Peyer's patch (tissue), 4 donors: ENCODE data around the gene DOCK1. TPM values are rescaled to one million over a fixed set of nuclear protein-coding genes. Genes with fewer than 3 reads are reported as not detected.

Experiments used
- DNase-seq, 3 donors: peaks; one replicate each; pipeline ENCODE4 v3.0.0-alpha.2; 2017 to 2019
- H3K27ac ChIP-seq, 4 donors: fragments of 200-600 bp; sonication (generic); one replicate each; pipeline ENCODE4 v1.5.1; 2016 to 2019
- H3K27me3 ChIP-seq, 2 donors: fragments of 200-600 bp; sonication (generic); one replicate each; pipeline ENCODE4 v1.5.1; 2019
- H3K36me3 ChIP-seq, 3 donors: fragments of 200-600 bp; sonication (generic); one replicate each; pipeline ENCODE4 v1.5.1; 2016 to 2019
- H3K4me1 ChIP-seq, 4 donors: fragments of 200-600 bp; sonication (generic); one replicate each; pipeline ENCODE4 v1.5.1; 2016 to 2019
- H3K4me3 ChIP-seq, 4 donors: fragments of 200-600 bp; sonication (generic); 1 replicate in 3 of 4; 2 replicates in 1 of 4; pipeline ENCODE4 v1.5.1; 2016 to 2019; ENCODE audit warnings: mild to moderate bottlenecking in 1 of 4
- H3K9me3 ChIP-seq, 4 donors: fragments of 200-600 bp; sonication (generic); one replicate each; pipeline ENCODE4 v1.5.1; 2016 to 2019; ENCODE audit warnings: mild to moderate bottlenecking in 1 of 4
- POLR2A ChIP-seq, 2 donors: fragments of 450-650 bp; IDR thresholded peaks; one replicate each; pipeline ENCODE4 v1.5.1; 2017; ENCODE audit warnings: antibody characterized with exemption in 2 of 2, mild to moderate bottlenecking in 2 of 2, moderate library complexity in 2 of 2
- total RNA-seq, 4 donors: library from RNA; depleted of rRNA; stranded (reverse); fragments of >200 nt; gene quantifications; one replicate each; pipeline ENCODE4 v1.1.0, GENCODE V29; 2016
- TF ChIP-seq, protein P1 (sequence below), 6 experiments: fragments of 450-650 bp in 4 of 6; fragments of 200-600 bp in 2 of 6; sonication (generic) in 1 of 6; IDR thresholded peaks; one replicate each; pipeline ENCODE4 v1.5.1; 2017 to 2019; ENCODE audit warnings: antibody characterized with exemption in 6 of 6, mild to moderate bottlenecking in 3 of 6, moderate library complexity in 1 of 6

DOCK1 gene
- total RNA-seq, 4 donors from 2014 or later: 42.0 to 117 (median 92.2) TPM

GRCh38 chr10:127034790-127035189 lies 129.6 kb downstream of the DOCK1 start:
- no peaks in the 10 kb centered on the region for H3K27me3 ChIP-seq
- no peak for TF ChIP-seq POLR2A (IDR thresholded peaks at IDR 0.05)
- TF ChIP-seq, protein P1, sequence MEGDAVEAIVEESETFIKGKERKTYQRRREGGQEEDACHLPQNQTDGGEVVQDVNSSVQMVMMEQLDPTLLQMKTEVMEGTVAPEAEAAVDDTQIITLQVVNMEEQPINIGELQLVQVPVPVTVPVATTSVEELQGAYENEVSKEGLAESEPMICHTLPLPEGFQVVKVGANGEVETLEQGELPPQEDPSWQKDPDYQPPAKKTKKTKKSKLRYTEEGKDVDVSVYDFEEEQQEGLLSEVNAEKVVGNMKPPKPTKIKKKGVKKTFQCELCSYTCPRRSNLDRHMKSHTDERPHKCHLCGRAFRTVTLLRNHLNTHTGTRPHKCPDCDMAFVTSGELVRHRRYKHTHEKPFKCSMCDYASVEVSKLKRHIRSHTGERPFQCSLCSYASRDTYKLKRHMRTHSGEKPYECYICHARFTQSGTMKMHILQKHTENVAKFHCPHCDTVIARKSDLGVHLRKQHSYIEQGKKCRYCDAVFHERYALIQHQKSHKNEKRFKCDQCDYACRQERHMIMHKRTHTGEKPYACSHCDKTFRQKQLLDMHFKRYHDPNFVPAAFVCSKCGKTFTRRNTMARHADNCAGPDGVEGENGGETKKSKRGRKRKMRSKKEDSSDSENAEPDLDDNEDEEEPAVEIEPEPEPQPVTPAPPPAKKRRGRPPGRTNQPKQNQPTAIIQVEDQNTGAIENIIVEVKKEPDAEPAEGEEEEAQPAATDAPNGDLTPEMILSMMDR (IDR thresholded peaks at IDR 0.05): no peak
- no peak overlapping the region for H3K27ac ChIP-seq
- no peaks in the 10 kb centered on the region for H3K9me3 ChIP-seq
- H3K4me1 ChIP-seq: no peaks in the 10 kb centered on the region
- H3K36me3 ChIP-seq: peaks cover 0 to 74% (median 0%) of the 10 kb centered on the region in 3 donors
- H3K4me3 ChIP-seq: no peak overlapping the region
- DNase-seq: no peak

DNA sequence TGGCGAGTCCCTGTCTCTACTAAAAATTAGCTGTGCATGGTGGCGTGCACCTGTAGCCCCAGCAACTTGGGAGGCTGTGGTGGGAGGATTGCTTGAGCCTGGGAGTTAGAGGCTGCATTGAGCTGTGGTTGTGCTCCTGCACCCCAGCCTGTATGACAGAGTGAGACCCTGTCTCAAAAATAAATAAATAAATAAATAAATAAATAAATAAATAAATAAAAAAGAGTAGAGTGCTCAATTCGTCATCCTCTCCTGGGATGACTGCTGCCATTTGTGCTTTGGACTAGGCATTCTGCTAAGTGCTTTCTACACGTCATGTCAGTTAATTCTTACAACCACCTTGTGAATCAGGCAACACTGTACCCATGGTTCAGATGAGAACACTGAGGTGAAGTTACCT lies 130.6 kb downstream of the DOCK1 start:
- DNase-seq: no peak
- no peaks in the 10 kb centered on the region for H3K27me3 ChIP-seq
- H3K36me3 ChIP-seq: peaks cover 0 to 83% (median 0%) of the 10 kb centered on the region in 3 donors
- H3K27ac ChIP-seq: no peak overlapping the region
- H3K4me3 ChIP-seq: no peak overlapping the region
- H3K4me1 ChIP-seq: no peaks in the 10 kb centered on the region
- TF ChIP-seq, protein P1 (IDR thresholded peaks at IDR 0.05): no peak
- no peaks in the 10 kb centered on the region for H3K9me3 ChIP-seq

DNA sequence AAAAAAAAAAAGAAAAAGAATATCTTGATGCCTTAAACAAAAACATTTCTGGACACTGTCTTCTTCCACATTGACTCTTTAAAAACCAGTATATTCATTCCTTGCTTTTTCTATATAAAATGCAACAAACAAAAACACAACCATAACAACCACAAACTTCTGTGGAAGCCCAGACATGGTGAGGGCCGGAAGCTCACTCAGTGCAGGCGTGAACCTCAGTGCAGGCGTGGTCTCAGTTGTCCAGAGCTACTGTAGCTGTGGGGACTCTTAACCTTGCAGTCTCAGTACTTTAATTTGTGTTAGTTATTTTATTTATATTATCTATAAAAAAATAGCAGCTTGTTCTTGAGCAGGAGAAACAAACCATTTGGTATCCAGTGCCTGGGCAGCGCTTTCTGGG lies 131.8 kb downstream of the DOCK1 start:
- no peak overlapping the region for H3K4me3 ChIP-seq
- no peak for DNase-seq
- H3K4me1 ChIP-seq: no peaks in the 10 kb centered on the region
- H3K27ac ChIP-seq: no peak overlapping the region
- no peak for TF ChIP-seq POLR2A (IDR thresholded peaks at IDR 0.05)
- TF ChIP-seq, protein P1 (IDR thresholded peaks at IDR 0.05): no peak
- peaks cover 0 to 80% (median 0%) of the 10 kb centered on the region in 3 donors for H3K36me3 ChIP-seq
- no peaks in the 10 kb centered on the region for H3K27me3 ChIP-seq
- no peaks in the 10 kb centered on the region for H3K9me3 ChIP-seq

- DNase-seq: no peak
- Histone ChIP-seq H3K27ac (no peak overlapping the region), H3K27me3 (no peaks in the 10 kb centered on the region), H3K36me3 (peaks cover 0 to 65% (median 0%) of the 10 kb centered on the region in 3 donors), H3K4me1 (no peaks in the 10 kb centered on the region), H3K4me3 (no peak overlapping the region), H3K9me3 (no peaks in the 10 kb centered on the region)
- no peak for TF ChIP-seq POLR2A (IDR thresholded peaks at IDR 0.05)
- TF ChIP-seq, protein P1 (IDR thresholded peaks at IDR 0.05): no peak
Measured at GRCh38 chr10:127039435-127039834, 134.2 kb downstream of the DOCK1 start.

DNA sequence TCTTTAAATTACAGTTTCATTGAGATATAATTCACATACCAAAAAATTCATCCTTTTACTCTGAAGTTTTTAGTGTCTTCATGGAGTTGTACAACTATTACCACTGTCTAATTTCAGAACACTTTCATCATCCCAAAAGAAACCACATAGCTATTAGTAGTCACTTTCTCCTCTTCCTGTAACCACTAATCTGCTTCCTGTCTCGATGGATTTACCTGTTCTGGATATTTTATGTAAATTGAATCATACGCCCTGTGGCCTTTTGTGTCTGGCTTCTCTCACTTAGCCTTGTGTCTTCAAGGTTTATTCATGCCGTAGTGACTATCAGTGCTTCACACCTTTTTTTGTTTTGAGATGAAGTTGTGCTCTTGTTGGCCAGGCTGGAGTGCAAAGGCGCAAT lies 135.5 kb downstream of the DOCK1 start:
- peaks cover 0 to 63% (median 0%) of the 10 kb centered on the region in 3 donors for H3K36me3 ChIP-seq
- H3K4me1 ChIP-seq: no peaks in the 10 kb centered on the region
- DNase-seq: no peak
- no peak overlapping the region for H3K27ac ChIP-seq
- no peak for TF ChIP-seq POLR2A (IDR thresholded peaks at IDR 0.05)
- TF ChIP-seq, protein P1 (IDR thresholded peaks at IDR 0.05): no peak
- H3K4me3 ChIP-seq: no peak overlapping the region
- H3K27me3 ChIP-seq: no peaks in the 10 kb centered on the region
- H3K9me3 ChIP-seq: no peaks in the 10 kb centered on the region

- Histone ChIP-seq H3K4me1 (no peaks in the 10 kb centered on the region), H3K4me3 (no peak overlapping the region), H3K27ac (no peak overlapping the region), H3K36me3 (peaks cover 0 to 67% (median 0%) of the 10 kb centered on the region in 3 donors), H3K27me3 (no peaks in the 10 kb centered on the region), H3K9me3 (no peaks in the 10 kb centered on the region)
- TF ChIP-seq, protein P1 (IDR thresholded peaks at IDR 0.05): no peak
- no peak for TF ChIP-seq POLR2A (IDR thresholded peaks at IDR 0.05)
- DNase-seq: no peak
Measured at GRCh38 chr10:127041552-127041951, 136.3 kb downstream of the DOCK1 start.
